WTC11 (cell line): ENCODE measurements around the gene SGTA. TPM values are rescaled to one million over a fixed set of nuclear protein-coding genes. Genes with fewer than 3 reads are reported as not detected.

ENCODE experiments used
- ATAC-seq: fragments of 200-7000 bp; cut with Tn5 transposase; 2 replicates; pipeline ENCODE4 v1.10.0; 2021; ENCODE audit warnings: mild to moderate bottlenecking, moderate library complexity
- CTCF ChIA-PET: fragments of 300-600 bp; sonication (Branson Sonifier 250); formaldehyde crosslinking; loops from one replicate; lab custom pipeline; 2021; ENCODE audit warnings: antibody characterized with exemption; lab: Charles Lee
- POLR2A ChIA-PET: fragments of 350-600 bp; sonication (Branson Sonifier 250); formaldehyde crosslinking; loops from one replicate; lab custom pipeline; 2021; ENCODE audit warnings: antibody characterized with exemption; lab: Charles Lee
- DNase-seq: peaks from one replicate; pipeline ENCODE4 v3.0.0; 2021; ENCODE audit warnings: low spot score
- H3K27ac Mint-ChIP-seq: 2 replicates; pipeline ENCODE4 v1.8.0; 2021; ENCODE audit warnings: mixed read lengths
- H3K27me3 Mint-ChIP-seq: 2 replicates; pipeline ENCODE4 v1.8.0; 2021; ENCODE audit warnings: low read depth, mild to moderate bottlenecking, moderate library complexity, mixed read lengths
- H3K36me3 Mint-ChIP-seq: 2 replicates; pipeline ENCODE4 v1.8.0; 2021; ENCODE audit warnings: mixed read lengths
- H3K4me1 Mint-ChIP-seq: 2 replicates; pipeline ENCODE4 v1.8.0; 2022; ENCODE audit warnings: mixed read lengths
- H3K4me3 Mint-ChIP-seq: 2 replicates; pipeline ENCODE4 v1.8.0; 2021; ENCODE audit warnings: mild to moderate bottlenecking, moderate library complexity, mixed read lengths
- H3K9me3 Mint-ChIP-seq: 2 replicates; pipeline ENCODE4 v1.8.0; 2021; ENCODE audit warnings: mixed read lengths
- AFF4 ChIP-seq: sonication (generic); formaldehyde crosslinking; IDR thresholded peaks from 2 replicates; pipeline ENCODE4 v1.8.1; 2023; ENCODE audit warnings: mild to moderate bottlenecking, missing genetic modification reagents, borderline replicate concordance
- ARID4B ChIP-seq: sonication (generic); formaldehyde crosslinking; IDR thresholded peaks from 2 replicates; pipeline ENCODE4 v1.8.0; 2023; ENCODE audit warnings: missing genetic modification reagents, mild to moderate bottlenecking, borderline replicate concordance
- ATF2 ChIP-seq: sonication (generic); formaldehyde crosslinking; IDR thresholded peaks from 2 replicates; pipeline ENCODE4 v1.8.1; 2022; ENCODE audit warnings: low read depth, missing genetic modification reagents, borderline replicate concordance
- E2F1 ChIP-seq: sonication (generic); formaldehyde crosslinking; IDR thresholded peaks from 2 replicates; pipeline ENCODE4 v1.8.0; 2022; ENCODE audit warnings: mild to moderate bottlenecking, missing genetic modification reagents
- FOXP4 ChIP-seq: sonication (generic); formaldehyde crosslinking; IDR thresholded peaks from 2 replicates; pipeline ENCODE4 v1.8.0; 2022; ENCODE audit warnings: mild to moderate bottlenecking, missing genetic modification reagents
- GTF2I ChIP-seq: fragments of 250-450 bp; sonication (Bioruptor Pico); conservative IDR thresholded peaks from 2 replicates; pipeline ENCODE4 v1.4.0; 2021; ENCODE audit warnings: mild to moderate bottlenecking
- IRF2 ChIP-seq: sonication (generic); formaldehyde crosslinking; IDR thresholded peaks from 2 replicates; pipeline ENCODE4 v1.8.0; 2022; ENCODE audit warnings: low read depth, missing genetic modification reagents, borderline replicate concordance
- MXD4 ChIP-seq: fragments of 250-450 bp; sonication (Bioruptor Pico); IDR thresholded peaks from 2 replicates; pipeline ENCODE4 v1.8.0; 2021; ENCODE audit warnings: mild to moderate bottlenecking, moderate library complexity, borderline replicate concordance
- NFATC4 ChIP-seq: fragments of 250-450 bp; sonication (Bioruptor Pico); IDR thresholded peaks from 2 replicates; pipeline ENCODE4 v1.9.0; 2021; ENCODE audit warnings: mild to moderate bottlenecking
- NFE2L1 ChIP-seq: sonication (generic); formaldehyde crosslinking; IDR thresholded peaks from 2 replicates; pipeline ENCODE4 v1.8.1; 2023; ENCODE audit warnings: missing genetic modification reagents
- RELA ChIP-seq: sonication (generic); formaldehyde crosslinking; IDR thresholded peaks from 2 replicates; pipeline ENCODE4 v1.8.1; 2022; ENCODE audit warnings: missing genetic modification reagents, mild to moderate bottlenecking, borderline replicate concordance
- SMAD3 ChIP-seq: sonication (generic); formaldehyde crosslinking; IDR thresholded peaks from 2 replicates; pipeline ENCODE4 v1.8.0; 2022; ENCODE audit warnings: missing genetic modification reagents, mild to moderate bottlenecking, borderline replicate concordance
- SP1 ChIP-seq: sonication (generic); formaldehyde crosslinking; conservative IDR thresholded peaks from 2 replicates; pipeline ENCODE4 v1.8.1; 2022; ENCODE audit warnings: missing genetic modification reagents
- TP53 ChIP-seq: sonication (generic); formaldehyde crosslinking; IDR thresholded peaks from 2 replicates; pipeline ENCODE4 v1.8.1; 2023; ENCODE audit warnings: mild to moderate bottlenecking, missing genetic modification reagents
- total RNA-seq: library from RNA; stranded (reverse); gene quantifications from 3 replicates; pipeline ENCODE4 v1.2.3, GENCODE V29; 2021

The SGTA gene
- total RNA-seq, 1 experiment from 2014 or later: 91.2 TPM

GRCh38 chr19:2733930-2734588, 49.0 kb downstream of the SGTA start:
- H3K27me3 Mint-ChIP-seq: no peaks in the 10 kb centered on the region
- ATAC-seq (no peak), DNase-seq (no peak)
- H3K4me3 Mint-ChIP-seq: no peak overlapping the region
- ChIA-PET CTCF (no interaction called here), POLR2A (no interaction called here)
- H3K9me3 Mint-ChIP-seq: peaks cover 10% of the 10 kb centered on the region; the same call in 1 of the 2 replicates
- H3K27ac Mint-ChIP-seq: no peak overlapping the region
- TF ChIP-seq ARID4B (CRISPR knock-in tag) (no peak), NFE2L1 (CRISPR knock-in tag) (no peak), RELA (CRISPR knock-in tag) (no peak), E2F1 (no peak), MXD4 (CRISPR knock-in tag) (no peak), ATF2 (CRISPR knock-in tag) (no peak), AFF4 (CRISPR knock-in tag) (no peak), TP53 (CRISPR knock-in tag) (no peak)
- H3K4me1 Mint-ChIP-seq: peaks cover 1% of the 10 kb centered on the region
- H3K36me3 Mint-ChIP-seq: peaks cover 35% of the 10 kb centered on the region

GRCh38 chr19:2732883-2733282, 50.2 kb downstream of the SGTA start:
- peaks cover 10% of the 10 kb centered on the region; the same call in 1 of the 2 replicates for H3K9me3 Mint-ChIP-seq
- ChIA-PET CTCF (interaction anchor here (1.3 kb wide), 1 partner anchor 84 kb away, joined by 4 read pairs; no protein-coding TSS in a partner anchor), POLR2A (no interaction called here)
- TF ChIP-seq ARID4B (CRISPR knock-in tag): no peak
- TF ChIP-seq NFATC4: no peak
- TF ChIP-seq IRF2 (CRISPR knock-in tag): no peak
- no peak for TF ChIP-seq SP1 (CRISPR knock-in tag)
- TF ChIP-seq SMAD3 (CRISPR knock-in tag): no peak
- TF ChIP-seq FOXP4: no peak
- TF ChIP-seq GTF2I (CRISPR knock-in tag): no peak

More at GRCh38 chr19:2732883-2733282, 50.2 kb downstream of the SGTA start:
- no peak overlapping the region for H3K4me3 Mint-ChIP-seq
- ATAC-seq (no peak), DNase-seq (no peak)
- H3K4me1 Mint-ChIP-seq: no peaks in the 10 kb centered on the region
- H3K27ac Mint-ChIP-seq: no peak overlapping the region
- H3K36me3 Mint-ChIP-seq: peaks cover 31% of the 10 kb centered on the region
- H3K27me3 Mint-ChIP-seq: no peaks in the 10 kb centered on the region
